ENCODE measurements around the gene PUM1.

The PUM1 gene

GRCh38 chr1:31019401-31019800 is 46.1 kb downstream of the PUM1 start:
- Histone ChIP-seq H4K20me1 (ENCODE audit: control insufficient read depth, insufficient read depth, low read depth, low read length) (peaks cover 27% of the 10 kb centered on the region), H3K36me3 (ENCODE audit: control insufficient read depth, low read length) (peaks cover 67% of the 10 kb centered on the region), H3K79me2 (ENCODE audit: control insufficient read depth, low read length) (peaks cover 100% of the 10 kb centered on the region), H3K4me3 (ENCODE audit: low read length) (no peak overlapping the region), H3K4me1 (ENCODE audit: control insufficient read depth, low read length) (peaks cover 24% of the 10 kb centered on the region), H3F3A (ENCODE audit: control insufficient read depth, insufficient read depth) (no peaks in the 10 kb centered on the region; the same call in 1 of the 2 replicates), H3K4me2 (ENCODE audit: low read length) (no peak overlapping the region), H3K9me2 (replicated peaks; ENCODE audit: control insufficient read depth, low read length) (no peaks in the 10 kb centered on the region), H3K27ac (ENCODE audit: low read depth, low read length) (no peak overlapping the region), H3K9me3 (ENCODE audit: control insufficient read depth, insufficient read depth, low read length) (no peaks in the 10 kb centered on the region), H3K27me3 (ENCODE audit: control insufficient read depth, low read length) (no peaks in the 10 kb centered on the region)
- TF ChIP-seq EZH2phosphoT487 (IDR thresholded peaks at IDR 0.05; ENCODE audit: borderline replicate concordance, low read length) (no peak), CTCF (IDR thresholded peaks at IDR 0.05; ENCODE audit: low read depth, low read length, poor library complexity, severe bottlenecking) (no peak)

- H3K4me3 ChIP-seq (ENCODE audit: low read length), result no peak overlapping the region
- peaks cover 22% of the 10 kb centered on the region for H4K20me1 ChIP-seq (ENCODE audit: control insufficient read depth, insufficient read depth, low read depth, low read length)
- H3K4me1 ChIP-seq (ENCODE audit: control insufficient read depth, low read length), result peaks cover 42% of the 10 kb centered on the region
These were observed 48.6 kb downstream of the PUM1 start for GRCh38 chr1:31016868-31017267.

GRCh38 chr1:31013187-31013864 is 52.2 kb downstream of the PUM1 start:
- peaks cover 100% of the 10 kb centered on the region for H3K79me2 ChIP-seq (ENCODE audit: control insufficient read depth, low read length)
- no peaks in the 10 kb centered on the region for H3F3A ChIP-seq (ENCODE audit: control insufficient read depth, insufficient read depth)
- no peaks in the 10 kb centered on the region for H3K9me3 ChIP-seq (ENCODE audit: control insufficient read depth, insufficient read depth, low read length)
- H3K27me3 ChIP-seq (ENCODE audit: control insufficient read depth, low read length), result no peaks in the 10 kb centered on the region
- TF ChIP-seq CTCF (IDR thresholded peaks at IDR 0.05; ENCODE audit: low read depth, low read length, poor library complexity, severe bottlenecking), result no peak
- no peak for TF ChIP-seq EZH2phosphoT487 (IDR thresholded peaks at IDR 0.05; ENCODE audit: borderline replicate concordance, low read length)
- H3K4me3 ChIP-seq (ENCODE audit: low read length), result no peak overlapping the region
- peaks cover 73% of the 10 kb centered on the region for H3K4me1 ChIP-seq (ENCODE audit: control insufficient read depth, low read length)
- peaks cover 44% of the 10 kb centered on the region for H3K36me3 ChIP-seq (ENCODE audit: control insufficient read depth, low read length)
- no peak overlapping the region for H3K27ac ChIP-seq (ENCODE audit: low read depth, low read length)
- H4K20me1 ChIP-seq (ENCODE audit: control insufficient read depth, insufficient read depth, low read depth, low read length), result peaks cover 24% of the 10 kb centered on the region
- no peak overlapping the region for H3K4me2 ChIP-seq (ENCODE audit: low read length)
- no peaks in the 10 kb centered on the region for H3K9me2 ChIP-seq (replicated peaks; ENCODE audit: control insufficient read depth, low read length)

More at GRCh38 chr1:31016868-31017267, 48.6 kb downstream of the PUM1 start:
- H3K79me2 ChIP-seq (ENCODE audit: control insufficient read depth, low read length), result peaks cover 100% of the 10 kb centered on the region
- H3K4me2 ChIP-seq (ENCODE audit: low read length), result no peak overlapping the region
- H3K9me2 ChIP-seq (replicated peaks; ENCODE audit: control insufficient read depth, low read length), result no peaks in the 10 kb centered on the region
- peaks cover 56% of the 10 kb centered on the region for H3K36me3 ChIP-seq (ENCODE audit: control insufficient read depth, low read length)
- no peaks in the 10 kb centered on the region for H3K27me3 ChIP-seq (ENCODE audit: control insufficient read depth, low read length)
- TF ChIP-seq CTCF (IDR thresholded peaks at IDR 0.05; ENCODE audit: low read depth, low read length, poor library complexity, severe bottlenecking), result no peak
- no peak for TF ChIP-seq EZH2phosphoT487 (IDR thresholded peaks at IDR 0.05; ENCODE audit: borderline replicate concordance, low read length)
- H3K27ac ChIP-seq (ENCODE audit: low read depth, low read length), result no peak overlapping the region
- H3K9me3 ChIP-seq (ENCODE audit: control insufficient read depth, insufficient read depth, low read length), result no peaks in the 10 kb centered on the region
- H3F3A ChIP-seq (ENCODE audit: control insufficient read depth, insufficient read depth), result no peaks in the 10 kb centered on the region; the same call in 1 of the 2 replicates
